B cell (primary cell): ENCODE data around the gene SUCLG2. TPM values are rescaled to one million over a fixed set of nuclear protein-coding genes. Genes with fewer than 3 reads are reported as not detected.

Experiments used
- ATAC-seq: fragments of 200-7000 bp; cut with Tn5 transposase; one replicate; pipeline ENCODE4 v1.10.0; 2021; ENCODE audit warnings: low read depth, mild to moderate bottlenecking, moderate number of reproducible peaks, moderate library complexity
- CTCF ChIA-PET: fragments of 350-600 bp; sonication (Branson Sonifier 250); formaldehyde crosslinking; loops from one replicate; lab custom pipeline; 2021; ENCODE audit warnings: antibody characterized with exemption, inconsistent platforms; lab: Charles Lee
- POLR2A ChIA-PET: fragments of 350-600 bp; sonication (Branson Sonifier 250); formaldehyde crosslinking; loops from one replicate; lab custom pipeline; 2021; ENCODE audit warnings: antibody characterized with exemption; lab: Charles Lee
- DNase-seq: peaks from one replicate; pipeline ENCODE4 v3.0.0; 2013
- H2AFZ ChIP-seq: 2 replicates; pipeline ENCODE4 v1.6.1; 2012; ENCODE audit warnings: mild to moderate bottlenecking, low read depth, low read length; ENCODE audit not compliant: insufficient read depth, poor library complexity, severe bottlenecking
- H3K27ac ChIP-seq, 2 donors: 1 replicate in 1 of 2; 2 replicates in 1 of 2; pipeline ENCODE4 v1.5.1; 2012 to 2013; ENCODE audit warnings: low read length in 2 of 2, mild to moderate bottlenecking in 2 of 2, moderate library complexity in 1 of 2
- H3K27me3 ChIP-seq, 4 experiments: fragments of 200-600 bp in 1 of 4; sonication (generic) in 1 of 4; replicated peaks in 1 of 4; 1 replicate in 2 of 4; 2 replicates in 2 of 4; pipeline versions ENCODE4 v1.6.1 to v1.7.0; 2013 to 2016; ENCODE audit warnings: low read length in 3 of 4, mild to moderate bottlenecking in 2 of 4, mixed read lengths in 1 of 4, moderate library complexity in 1 of 4; ENCODE audit not compliant: insufficient read depth in 4 of 4, control insufficient read depth in 3 of 4; ENCODE audit errors: control extremely low read depth in 1 of 4
- H3K36me3 ChIP-seq, 2 experiments: replicated peaks in 1 of 2; 1 replicate in 1 of 2; 2 replicates in 1 of 2; pipeline versions ENCODE4 v1.6.1 to v1.7.1; 2013; ENCODE audit warnings: low read length in 1 of 2; ENCODE audit not compliant: insufficient read depth in 2 of 2, control insufficient read depth in 1 of 2; ENCODE audit errors: control extremely low read depth in 1 of 2, extremely low read depth in 1 of 2
- H3K4me1 ChIP-seq, 2 donors: fragments of 200-600 bp in 1 of 2; sonication (generic) in 1 of 2; 1 replicate in 1 of 2; 2 replicates in 1 of 2; pipeline versions ENCODE4 v1.5.1 to v1.6.1; 2013 to 2017; ENCODE audit warnings: low read length in 2 of 2; ENCODE audit not compliant: control insufficient read depth in 2 of 2, insufficient read depth in 2 of 2
- H3K4me2 ChIP-seq: replicated peaks from 2 replicates; pipeline ENCODE3; 2012; ENCODE audit warnings: mild to moderate bottlenecking, low read depth, low read length; ENCODE audit not compliant: poor library complexity, severe bottlenecking
- H3K4me3 ChIP-seq, 5 experiments: fragments of 200-600 bp in 1 of 5; sonication (generic) in 1 of 5; 1 replicate in 3 of 5; 2 replicates in 2 of 5; pipeline versions ENCODE4 v1.5.1 to v1.7.0; 2011 to 2016; ENCODE audit warnings: low read length in 4 of 5, mild to moderate bottlenecking in 4 of 5, low read depth in 2 of 5, control low read depth in 1 of 5, moderate library complexity in 1 of 5; ENCODE audit not compliant: insufficient read depth in 1 of 5; ENCODE audit errors: control extremely low read depth in 1 of 5, extremely low read depth in 1 of 5
- H3K79me2 ChIP-seq: fragments of 200-600 bp; sonication (generic); one replicate; pipeline ENCODE4 v1.6.0; 2016; ENCODE audit warnings: low read length; ENCODE audit not compliant: control insufficient read depth, insufficient read depth
- H3K9ac ChIP-seq: fragments of 200-600 bp; sonication (generic); 2 replicates; pipeline ENCODE4 v1.6.1; 2017; ENCODE audit warnings: mild to moderate bottlenecking, low read length, moderate library complexity
- H3K9me3 ChIP-seq, 3 donors: one replicate each; pipeline versions ENCODE4 v1.6.1 to v1.7.1; 2013; ENCODE audit warnings: low read length in 2 of 3; ENCODE audit not compliant: control insufficient read depth in 2 of 3, insufficient read depth in 1 of 3; ENCODE audit errors: control extremely low read depth in 1 of 3
- H4K20me1 ChIP-seq: 2 replicates; pipeline ENCODE4 v1.6.0; 2012; ENCODE audit warnings: mild to moderate bottlenecking, low read length; ENCODE audit not compliant: insufficient read depth, control insufficient read depth, poor library complexity, severe bottlenecking
- H3K27ac Mint-ChIP-seq: one replicate; pipeline ENCODE4 v1.8.0; 2021; ENCODE audit warnings: mixed read lengths
- H3K27me3 Mint-ChIP-seq: one replicate; pipeline ENCODE4 v1.8.0; 2021; ENCODE audit warnings: mixed read lengths
- H3K4me1 Mint-ChIP-seq: one replicate; pipeline ENCODE4 v1.8.0; 2021; ENCODE audit warnings: mixed read lengths
- H3K4me3 Mint-ChIP-seq: one replicate; pipeline ENCODE4 v1.8.0; 2021; ENCODE audit warnings: mixed read lengths
- H3K9me3 Mint-ChIP-seq: one replicate; pipeline ENCODE4 v1.8.0; 2022; ENCODE audit warnings: mixed read lengths; ENCODE audit not compliant: insufficient read depth
- EZH2 ChIP-seq: IDR thresholded peaks from 2 replicates; pipeline ENCODE4 v1.6.1; 2012; ENCODE audit warnings: borderline replicate concordance, low read depth, mild to moderate bottlenecking, moderate library complexity, low read length; ENCODE audit not compliant: insufficient read depth, poor library complexity, severe bottlenecking
- WGBS: methylation state at CpG from one replicate; pipeline ENCODE4 v1.1.5; 2013; ENCODE audit warnings: missing lambda C conversion rate; ENCODE audit not compliant: insufficient coverage; 5-methylcytosine and 5-hydroxymethylcytosine counted together
- intact Hi-C: fragments of 100-400 bp; cut with micrococcal nuclease; formaldehyde crosslinking; loops from one replicate; pipeline ENCODE4 v1.10.0; 2022
- polyA plus RNA-seq: library from polyadenylated mRNA; depleted of rRNA; stranded (reverse); fragments of >200 nt; gene quantifications from 2 replicates; pipeline ENCODE4 v1.2.3, GENCODE V29; 2012
- total RNA-seq, 2 donors: library from RNA; stranded (reverse); fragments of 120-200 nt in 1 of 2; gene quantifications; 1 replicate in 1 of 2; 2 replicates in 1 of 2; pipeline versions ENCODE4 v1.2.3 to v1.2.4, GENCODE V29; 2013 to 2022
- TF ChIP-seq, protein P1 (sequence below): fragments of 200-600 bp; IDR thresholded peaks from one replicate; pipeline ENCODE4 v1.8.0; 2022; ENCODE audit warnings: antibody characterized with exemption, mild to moderate bottlenecking

SUCLG2 gene
- total and polyA plus RNA-seq, 2 donors (not counting 1 experiment from before 2014, with no cell fraction given): 9.1 to 35.8 TPM

- Histone ChIP-seq H4K20me1 (no peaks in the 10 kb centered on the region), H3K36me3 (peaks cover 0 to 8% of the 10 kb centered on the region in 2 experiments), H3K27me3 (no peaks in the 10 kb centered on the region), H3K4me2 (no peak overlapping the region), H3K4me1 (no peaks in the 10 kb centered on the region), H2AFZ (no peak overlapping the region), H3K79me2 (no peaks in the 10 kb centered on the region), H3K9me3 (no peaks in the 10 kb centered on the region), H3K27ac (no peak overlapping the region), H3K4me3 (no peak overlapping the region), H3K9ac (no peak overlapping the region)
- CTCF ChIA-PET: no interaction called here
- DNase-seq: no peak
- no peaks in the 10 kb centered on the region for H3K9me3 Mint-ChIP-seq
- ATAC-seq: no peak
- no peaks in the 10 kb centered on the region for H3K4me1 Mint-ChIP-seq
- H3K4me3 Mint-ChIP-seq: no peak overlapping the region
- TF ChIP-seq, protein P1, sequence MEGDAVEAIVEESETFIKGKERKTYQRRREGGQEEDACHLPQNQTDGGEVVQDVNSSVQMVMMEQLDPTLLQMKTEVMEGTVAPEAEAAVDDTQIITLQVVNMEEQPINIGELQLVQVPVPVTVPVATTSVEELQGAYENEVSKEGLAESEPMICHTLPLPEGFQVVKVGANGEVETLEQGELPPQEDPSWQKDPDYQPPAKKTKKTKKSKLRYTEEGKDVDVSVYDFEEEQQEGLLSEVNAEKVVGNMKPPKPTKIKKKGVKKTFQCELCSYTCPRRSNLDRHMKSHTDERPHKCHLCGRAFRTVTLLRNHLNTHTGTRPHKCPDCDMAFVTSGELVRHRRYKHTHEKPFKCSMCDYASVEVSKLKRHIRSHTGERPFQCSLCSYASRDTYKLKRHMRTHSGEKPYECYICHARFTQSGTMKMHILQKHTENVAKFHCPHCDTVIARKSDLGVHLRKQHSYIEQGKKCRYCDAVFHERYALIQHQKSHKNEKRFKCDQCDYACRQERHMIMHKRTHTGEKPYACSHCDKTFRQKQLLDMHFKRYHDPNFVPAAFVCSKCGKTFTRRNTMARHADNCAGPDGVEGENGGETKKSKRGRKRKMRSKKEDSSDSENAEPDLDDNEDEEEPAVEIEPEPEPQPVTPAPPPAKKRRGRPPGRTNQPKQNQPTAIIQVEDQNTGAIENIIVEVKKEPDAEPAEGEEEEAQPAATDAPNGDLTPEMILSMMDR: no peak
- TF ChIP-seq EZH2: no peak
- H3K27me3 Mint-ChIP-seq: no peaks in the 10 kb centered on the region
- WGBS: 96% methylated on average over 3 of the region's 4 CpGs
- POLR2A ChIA-PET: no interaction called here
- intact Hi-C loops: no loop called here
- no peak overlapping the region for H3K27ac Mint-ChIP-seq
Measured at GRCh38 chr3:67481126-67481525, 173.3 kb downstream of the SUCLG2 start.

GRCh38 chr3:67478423-67478822 lies 176.0 kb downstream of the SUCLG2 start:
- no peaks in the 10 kb centered on the region for H3K27me3 ChIP-seq
- no peak overlapping the region for H3K4me3 ChIP-seq
- no peak overlapping the region for H2AFZ ChIP-seq
- no peaks in the 10 kb centered on the region for H3K9me3 ChIP-seq
- ATAC-seq: no peak
- no peak overlapping the region for H3K4me2 ChIP-seq
- H3K27ac ChIP-seq: no peak overlapping the region
- POLR2A ChIA-PET: no interaction called here
- Mint-ChIP-seq H3K27me3 (no peaks in the 10 kb centered on the region), H3K9me3 (no peaks in the 10 kb centered on the region), H3K4me3 (no peak overlapping the region), H3K4me1 (no peaks in the 10 kb centered on the region), H3K27ac (no peak overlapping the region)
- no peak for DNase-seq
- no peaks in the 10 kb centered on the region for H3K4me1 ChIP-seq
- H3K9ac ChIP-seq: no peak overlapping the region
- CTCF ChIA-PET: no interaction called here
- intact Hi-C loops: no loop called here
- no peaks in the 10 kb centered on the region for H3K79me2 ChIP-seq
- H4K20me1 ChIP-seq: no peaks in the 10 kb centered on the region
- H3K36me3 ChIP-seq: peaks cover 4 to 8% of the 10 kb centered on the region in 2 experiments
- TF ChIP-seq, protein P1: no peak
- no peak for TF ChIP-seq EZH2
- WGBS: no CpG with 5 or more reads among the region's 7 CpGs
